CMK (cell line): ENCODE measurements around the gene USP48.
"Not testable (repeated sequence)": the region's sequence is repeated elsewhere in the genome, so short reads cannot be mapped to it uniquely, and the experiment has no call there.

ENCODE experiments used
- DNase-seq: peaks from one replicate; pipeline ENCODE4 v3.0.0-alpha.2; 2010; ENCODE audit warnings: low read depth

The USP48 gene, protein sequence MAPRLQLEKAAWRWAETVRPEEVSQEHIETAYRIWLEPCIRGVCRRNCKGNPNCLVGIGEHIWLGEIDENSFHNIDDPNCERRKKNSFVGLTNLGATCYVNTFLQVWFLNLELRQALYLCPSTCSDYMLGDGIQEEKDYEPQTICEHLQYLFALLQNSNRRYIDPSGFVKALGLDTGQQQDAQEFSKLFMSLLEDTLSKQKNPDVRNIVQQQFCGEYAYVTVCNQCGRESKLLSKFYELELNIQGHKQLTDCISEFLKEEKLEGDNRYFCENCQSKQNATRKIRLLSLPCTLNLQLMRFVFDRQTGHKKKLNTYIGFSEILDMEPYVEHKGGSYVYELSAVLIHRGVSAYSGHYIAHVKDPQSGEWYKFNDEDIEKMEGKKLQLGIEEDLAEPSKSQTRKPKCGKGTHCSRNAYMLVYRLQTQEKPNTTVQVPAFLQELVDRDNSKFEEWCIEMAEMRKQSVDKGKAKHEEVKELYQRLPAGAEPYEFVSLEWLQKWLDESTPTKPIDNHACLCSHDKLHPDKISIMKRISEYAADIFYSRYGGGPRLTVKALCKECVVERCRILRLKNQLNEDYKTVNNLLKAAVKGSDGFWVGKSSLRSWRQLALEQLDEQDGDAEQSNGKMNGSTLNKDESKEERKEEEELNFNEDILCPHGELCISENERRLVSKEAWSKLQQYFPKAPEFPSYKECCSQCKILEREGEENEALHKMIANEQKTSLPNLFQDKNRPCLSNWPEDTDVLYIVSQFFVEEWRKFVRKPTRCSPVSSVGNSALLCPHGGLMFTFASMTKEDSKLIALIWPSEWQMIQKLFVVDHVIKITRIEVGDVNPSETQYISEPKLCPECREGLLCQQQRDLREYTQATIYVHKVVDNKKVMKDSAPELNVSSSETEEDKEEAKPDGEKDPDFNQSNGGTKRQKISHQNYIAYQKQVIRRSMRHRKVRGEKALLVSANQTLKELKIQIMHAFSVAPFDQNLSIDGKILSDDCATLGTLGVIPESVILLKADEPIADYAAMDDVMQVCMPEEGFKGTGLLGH

DNA sequence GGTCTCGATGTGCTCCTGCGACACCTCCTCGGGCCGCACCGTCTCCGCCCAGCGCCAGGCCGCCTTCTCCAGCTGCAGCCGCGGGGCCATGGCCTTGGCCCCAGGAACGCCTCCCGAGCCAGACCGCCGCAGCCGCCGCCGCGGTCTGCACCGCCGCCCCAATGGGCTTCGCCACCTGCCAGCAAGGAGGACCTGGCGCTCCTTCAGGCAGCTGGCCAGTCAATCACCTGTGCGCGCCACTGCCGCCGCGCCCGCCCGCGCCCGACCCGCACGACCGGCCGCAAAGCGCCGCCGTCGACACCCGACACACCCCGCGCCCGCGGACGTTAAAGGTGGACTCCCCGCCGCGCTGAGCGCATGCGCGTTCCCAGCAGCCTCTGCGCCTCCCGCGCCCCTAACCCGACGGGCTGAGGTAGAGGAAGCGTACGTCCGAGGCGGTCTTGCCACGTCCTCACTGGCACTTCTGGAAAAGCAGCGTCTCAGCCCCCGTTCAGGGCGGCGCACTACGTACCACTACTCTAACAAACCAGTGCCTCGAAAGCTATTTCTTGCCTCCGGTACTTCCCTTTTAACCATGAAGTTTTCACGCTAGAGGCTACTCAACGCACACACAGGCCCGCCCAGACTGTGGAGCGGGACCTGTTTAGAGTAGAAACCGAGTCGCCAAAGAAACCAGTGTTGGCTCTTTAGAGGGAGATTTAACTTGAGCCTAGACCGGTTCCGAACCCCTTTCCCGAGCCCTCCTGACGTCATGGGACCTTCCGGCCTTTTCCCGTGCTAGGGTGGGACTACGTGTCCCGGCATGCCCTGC is at the start of gene USP48:
Gene USP48, minus strand, starts transcription at position 282 of the 811 bp plus-strand sequence. Its CDS starts 192 bp downstream, at position 90.
- peak; percentile 97 for DNase-seq

DNA sequence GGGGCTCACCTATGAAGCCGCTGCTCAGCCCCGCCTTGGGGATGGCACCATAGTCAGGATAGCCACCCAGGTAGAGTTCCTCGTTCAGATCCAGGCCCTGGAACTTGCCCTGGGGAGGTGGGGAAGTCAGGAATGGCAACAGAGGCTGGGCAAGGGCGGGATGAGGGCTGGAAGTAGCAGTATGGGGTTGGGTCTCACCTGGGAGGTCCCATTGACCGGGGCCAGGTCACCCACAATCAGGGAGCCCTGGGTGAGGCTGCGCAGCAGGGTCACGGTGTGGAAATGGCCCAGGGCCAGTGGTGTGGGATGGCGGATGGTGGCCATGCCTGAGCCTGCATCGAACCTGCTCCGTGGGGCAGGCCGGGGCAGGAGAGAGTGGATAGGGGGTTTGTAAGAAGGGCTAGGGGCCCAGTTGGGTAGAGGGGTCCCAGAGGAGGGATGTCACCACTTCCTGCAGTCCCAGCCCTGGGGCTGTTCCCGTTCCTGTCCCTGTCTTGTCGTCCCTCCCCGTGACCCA is 48.6 kb upstream of the USP48 start:
- DNase-seq = no peak

DNA sequence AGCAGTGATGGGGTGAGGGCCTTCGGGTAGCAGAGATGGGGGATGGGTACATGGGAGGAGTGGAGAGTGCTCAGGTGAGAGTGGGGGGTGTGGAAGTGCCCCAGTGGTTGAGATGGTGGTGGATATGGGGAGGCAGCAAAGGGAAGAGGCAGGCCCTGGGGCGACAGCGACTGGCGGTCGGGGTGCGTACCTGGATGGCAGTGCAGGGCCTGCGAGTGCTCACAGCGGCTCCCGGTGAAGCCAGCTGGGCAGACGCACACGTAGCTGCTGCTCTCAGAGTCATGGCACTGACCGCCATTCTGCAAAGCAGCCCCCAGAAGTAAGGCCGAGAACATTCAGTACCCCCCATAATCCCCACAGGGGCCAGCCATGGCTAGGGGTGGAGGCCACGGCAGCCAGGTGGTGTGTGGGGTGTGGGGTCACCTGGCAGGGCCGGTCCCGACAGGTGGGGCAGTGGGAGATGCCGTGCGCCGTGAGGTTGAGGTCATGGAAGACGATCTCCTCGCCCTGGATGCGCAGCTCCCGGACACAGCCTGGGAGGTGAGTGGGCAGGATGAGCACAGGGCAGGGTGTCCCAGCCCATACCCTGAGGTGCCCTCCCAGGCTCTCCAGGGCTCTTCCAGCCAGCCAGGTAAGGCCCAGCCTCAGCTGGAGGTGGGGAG is 48.0 kb upstream of the USP48 start:
- no peak for DNase-seq

DNA sequence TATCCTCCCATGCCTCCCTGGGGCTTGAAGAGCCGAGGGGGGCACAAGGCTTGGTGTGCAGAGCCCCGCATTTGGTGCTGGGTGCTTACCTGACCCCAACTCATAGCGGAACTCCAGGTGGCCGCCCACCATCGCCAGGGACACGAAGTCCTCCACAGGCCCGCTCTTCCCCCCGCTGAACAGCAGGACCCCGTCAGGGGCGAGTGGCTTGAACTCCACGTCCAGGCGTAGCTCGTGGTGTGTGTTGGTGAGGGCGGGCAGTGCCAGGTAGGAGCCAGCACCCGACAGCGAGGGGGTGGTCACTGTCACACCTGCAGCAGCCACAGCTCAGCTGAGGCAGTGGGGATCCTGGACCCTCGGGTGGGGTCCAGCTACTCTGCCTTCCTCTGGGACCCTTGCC is 46.3 kb upstream of the USP48 start:
- no peak for DNase-seq

DNA sequence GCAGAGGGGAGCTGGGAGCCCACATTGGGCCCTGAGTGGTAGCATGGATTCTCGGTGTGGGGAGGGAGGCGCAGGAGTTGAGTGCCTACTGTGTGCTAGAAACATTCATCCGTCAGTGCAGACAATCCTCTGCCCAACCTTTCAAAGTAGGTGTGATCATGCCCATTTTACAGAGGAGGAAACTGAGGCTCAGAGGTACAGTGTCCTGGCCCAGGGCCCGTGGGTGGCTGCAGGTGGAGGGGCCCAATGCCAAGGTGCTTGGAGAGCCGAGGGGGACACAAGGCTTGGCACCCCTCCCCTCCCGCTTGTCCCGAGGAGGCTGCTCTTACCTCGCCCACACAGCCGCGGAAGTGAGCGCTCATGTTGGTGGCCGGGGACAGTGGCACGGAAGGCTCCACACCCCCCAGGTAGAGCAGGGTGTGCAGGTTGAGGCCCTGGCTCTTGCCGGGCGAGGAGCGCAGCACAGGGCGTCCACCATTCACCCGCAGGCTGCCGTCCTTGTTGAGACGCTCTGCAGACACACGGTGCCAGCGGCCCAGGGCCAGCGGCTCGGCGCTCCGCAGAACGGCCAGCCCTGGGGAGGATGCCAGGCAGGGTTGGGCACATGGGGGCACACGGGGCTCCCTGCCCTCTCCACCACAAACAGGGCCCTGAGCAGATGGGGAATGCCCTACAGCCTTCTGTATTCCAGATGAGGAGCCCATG is 45.7 kb upstream of the USP48 start:
- no peak for DNase-seq

DNA sequence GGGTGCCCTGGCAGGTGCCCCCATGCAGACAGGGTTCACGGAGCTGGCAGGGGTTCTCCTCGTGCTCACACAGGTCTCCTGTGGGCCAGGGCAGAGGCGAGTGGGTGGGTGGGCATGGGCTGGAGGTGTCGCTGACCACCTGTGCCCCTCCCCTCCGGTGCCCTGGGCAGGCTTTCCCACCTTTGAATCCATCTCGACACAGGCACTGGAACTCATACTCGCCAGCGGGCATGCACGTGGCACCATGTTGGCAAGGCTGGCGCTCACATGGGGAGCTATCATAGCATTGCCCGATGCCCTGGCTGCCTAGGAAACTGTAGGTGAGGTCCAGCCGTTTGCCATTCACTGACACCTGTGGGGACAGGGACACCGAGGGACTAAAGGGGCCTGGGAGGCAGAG is 45.1 kb upstream of the USP48 start:
- no peak for DNase-seq

DNA sequence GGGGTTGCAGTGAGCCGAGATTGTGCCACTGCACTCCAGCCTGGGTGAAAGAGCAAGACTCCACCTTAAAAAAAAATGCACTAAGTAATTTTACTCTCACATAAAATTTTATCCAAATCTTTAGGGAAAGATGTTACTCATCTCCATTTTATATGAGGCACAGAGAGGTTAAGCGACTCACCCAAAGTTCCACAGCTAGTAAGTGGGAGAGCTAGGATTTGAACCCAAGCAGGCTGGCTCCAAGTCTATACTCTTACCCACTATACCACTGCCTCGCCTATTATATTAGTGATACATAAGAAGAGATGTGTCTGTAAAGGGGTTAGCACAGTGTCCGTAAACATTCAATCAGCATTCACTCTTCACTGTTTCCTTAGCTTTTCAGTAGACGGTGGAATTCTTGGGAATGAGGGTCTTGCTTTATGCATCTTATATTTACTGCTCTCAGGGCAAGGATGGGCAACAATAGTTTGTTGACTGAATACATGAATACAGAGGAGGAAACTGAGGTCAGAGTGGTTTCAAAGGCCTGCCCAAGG is 44.3 kb upstream of the USP48 start:
- no peak for DNase-seq

DNA sequence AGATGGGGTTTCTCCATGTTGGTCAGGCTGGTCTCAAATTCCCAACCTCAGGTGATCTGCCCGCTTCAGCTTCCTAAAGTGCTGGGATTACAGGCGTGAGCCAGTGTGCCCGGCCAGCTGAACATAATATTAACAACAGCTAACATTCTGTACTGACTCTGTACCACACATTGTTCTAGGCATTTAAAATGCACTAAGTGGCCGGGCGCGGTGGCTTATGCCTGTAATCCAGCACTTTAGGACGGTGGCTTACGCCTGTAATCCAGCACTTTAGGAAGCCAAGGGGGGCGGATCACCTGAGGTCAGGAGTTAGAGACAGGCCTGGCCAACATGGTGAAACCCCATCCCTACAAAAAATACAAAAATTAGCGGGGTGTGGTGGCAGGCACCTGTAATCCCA is 43.7 kb upstream of the USP48 start:
- not testable (repeated sequence) for DNase-seq

DNA sequence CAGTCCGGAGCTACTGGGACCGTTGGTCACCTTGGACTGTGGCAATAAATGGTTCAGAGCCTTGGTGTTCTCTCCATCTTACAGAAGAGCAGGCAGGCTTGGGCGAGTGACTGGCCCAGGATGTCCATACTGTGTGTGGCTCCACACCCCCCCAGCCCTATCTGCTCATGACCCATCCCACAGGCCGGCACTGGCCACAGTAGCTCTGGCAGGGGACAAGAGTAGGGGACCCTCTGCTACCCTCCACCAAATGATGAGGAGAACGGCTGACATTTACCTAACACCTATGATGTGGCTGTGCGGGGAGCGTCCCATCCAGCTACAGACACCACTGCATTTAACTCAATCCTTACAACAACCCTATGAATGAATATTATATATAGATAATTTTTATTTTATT is 42.4 kb upstream of the USP48 start:
- no peak for DNase-seq

DNA sequence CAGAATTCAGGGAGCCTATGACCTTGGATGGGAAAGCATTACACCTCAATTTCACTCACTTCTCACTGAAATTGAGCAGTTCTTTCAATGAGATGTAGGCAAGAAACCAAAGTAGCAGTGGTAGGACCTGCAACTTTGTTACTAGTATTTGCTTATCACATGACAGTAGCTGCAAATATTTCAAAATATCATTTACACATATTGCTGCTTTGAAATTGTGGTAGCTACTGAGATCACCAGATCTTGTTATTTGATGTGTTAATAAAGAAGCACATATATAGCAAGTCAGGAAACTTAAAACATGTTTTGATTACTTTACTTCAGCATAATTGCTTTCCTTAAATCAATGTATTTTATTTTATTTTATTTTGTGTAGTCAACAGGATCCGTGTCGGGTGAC is 42.0 kb upstream of the USP48 start:
- DNase-seq = no peak

DNA sequence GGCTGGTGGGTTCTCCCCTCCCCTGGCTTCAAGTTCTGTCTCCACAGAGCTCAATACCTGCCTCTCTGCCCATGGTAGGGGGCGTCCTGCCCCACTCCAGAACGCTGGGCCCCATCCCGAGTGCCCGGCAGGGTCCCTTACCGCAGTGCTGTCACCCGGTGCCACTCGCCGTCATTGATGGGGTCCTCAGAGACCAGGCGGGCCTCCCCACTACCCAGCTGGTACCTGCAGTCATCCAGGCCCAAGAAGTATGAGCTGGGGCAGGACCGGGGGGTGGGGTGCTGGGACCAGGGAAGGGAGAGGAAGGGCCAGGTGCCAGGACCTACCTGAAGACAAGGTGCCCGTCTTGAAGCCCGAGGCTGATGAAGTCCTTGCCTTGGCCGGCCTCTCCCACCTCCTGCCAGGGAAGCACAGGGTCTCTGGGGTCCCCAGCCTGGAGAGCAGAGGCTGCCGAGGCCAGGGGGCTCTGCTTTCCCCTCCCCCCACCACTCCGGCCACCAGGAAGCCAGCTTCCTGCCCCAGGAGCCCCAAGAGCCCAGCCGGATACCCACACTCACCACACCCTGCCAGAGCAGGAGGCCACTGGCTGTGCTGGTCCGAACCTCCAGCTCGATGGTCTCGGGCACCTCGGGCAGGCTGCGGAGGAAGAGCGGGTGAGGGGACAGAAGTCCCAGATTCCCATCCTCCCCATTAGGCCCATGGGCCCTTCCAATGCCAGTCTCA is 41.2 kb upstream of the USP48 start:
- peak; percentile 88 for DNase-seq

DNA sequence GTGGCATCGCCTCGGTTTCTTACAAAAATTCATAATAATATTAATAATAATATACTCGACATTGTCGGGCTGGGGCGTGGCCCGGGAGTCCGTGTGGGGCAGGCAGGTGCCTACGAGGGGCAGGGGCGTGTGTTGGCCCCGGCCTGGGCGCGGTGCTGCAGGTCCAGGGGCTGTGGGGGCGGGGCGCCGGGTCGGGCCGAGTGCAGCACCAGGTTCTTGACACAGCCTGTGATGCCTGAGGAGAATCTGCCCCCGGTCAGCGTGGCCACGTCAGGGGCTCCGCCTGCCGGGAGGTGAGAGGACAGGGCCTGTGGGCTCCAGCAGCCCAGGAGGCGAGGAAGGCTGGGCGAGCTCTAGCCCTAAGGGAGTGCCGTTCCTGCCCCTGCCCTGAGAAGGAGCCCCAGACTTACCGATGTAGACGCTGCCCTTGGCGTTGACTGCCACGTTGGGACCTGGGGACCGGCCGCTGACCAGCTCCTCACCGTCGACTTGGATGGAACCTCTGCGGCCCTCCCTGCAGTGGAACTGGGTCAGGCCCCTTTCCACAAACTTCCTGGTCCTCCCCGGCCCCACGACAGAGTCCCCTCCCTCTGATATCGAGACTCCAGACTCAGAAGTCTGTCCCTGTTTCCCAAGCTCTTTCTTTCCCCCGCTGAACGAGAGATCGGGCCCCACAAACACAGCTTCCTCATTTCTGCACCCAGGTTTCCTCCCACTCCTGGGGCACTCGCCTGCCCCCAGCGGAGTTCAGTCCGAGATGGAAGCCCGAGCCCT is 40.4 kb upstream of the USP48 start:
- DNase-seq = peak; percentile 60

DNA sequence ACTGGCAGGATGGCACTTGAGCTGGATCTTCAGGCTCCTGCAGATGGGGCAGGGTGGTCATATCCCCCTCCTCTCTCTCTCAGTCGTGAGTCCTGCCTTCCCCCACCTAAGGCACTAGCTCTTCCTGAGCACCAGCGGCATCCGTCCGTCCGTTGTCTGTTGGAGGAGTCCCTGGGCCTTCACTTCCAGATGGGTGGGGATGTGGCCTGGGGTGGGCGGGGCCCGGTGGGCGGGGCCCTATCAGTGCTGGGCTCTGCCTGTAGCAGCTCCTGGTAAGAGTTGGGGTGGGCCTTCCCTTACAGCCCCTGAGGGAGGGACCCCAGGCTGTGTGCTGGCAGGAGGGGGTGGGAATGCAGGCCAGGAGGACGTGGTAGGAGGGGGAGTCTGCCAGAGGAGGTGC is 39.4 kb upstream of the USP48 start:
- DNase-seq = peak; percentile 80

DNA sequence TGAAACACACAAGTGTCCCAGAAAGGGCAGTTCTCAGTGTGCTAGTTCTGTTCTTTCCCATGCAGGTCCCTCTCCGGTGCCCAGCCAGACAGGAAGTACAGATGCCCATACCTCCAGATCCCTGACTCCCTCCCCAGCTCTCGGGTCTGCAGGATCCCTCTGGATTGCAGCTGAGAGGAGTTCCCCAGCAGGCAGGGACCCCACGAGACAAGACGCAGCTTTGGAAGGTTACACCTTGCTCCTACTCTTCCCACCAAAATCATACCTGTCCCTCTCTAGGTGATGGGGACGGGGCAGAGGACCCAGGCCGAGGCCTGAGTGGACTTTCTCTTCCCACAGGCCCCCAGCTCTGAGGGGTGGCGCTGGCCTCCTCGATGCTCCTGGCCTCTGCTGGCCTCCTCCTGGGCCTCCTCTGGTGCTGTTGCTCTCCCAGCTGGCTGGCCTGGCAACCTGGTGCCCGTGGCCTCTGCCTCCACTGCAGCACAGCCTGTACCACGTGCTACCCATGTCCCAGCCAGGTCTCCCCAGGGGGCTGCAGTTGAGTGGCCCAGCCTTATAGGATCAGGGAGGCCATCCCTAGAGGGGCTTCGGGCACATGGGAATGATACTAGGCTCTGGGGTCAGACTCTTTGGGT is 38.6 kb upstream of the USP48 start:
- no peak for DNase-seq

DNA sequence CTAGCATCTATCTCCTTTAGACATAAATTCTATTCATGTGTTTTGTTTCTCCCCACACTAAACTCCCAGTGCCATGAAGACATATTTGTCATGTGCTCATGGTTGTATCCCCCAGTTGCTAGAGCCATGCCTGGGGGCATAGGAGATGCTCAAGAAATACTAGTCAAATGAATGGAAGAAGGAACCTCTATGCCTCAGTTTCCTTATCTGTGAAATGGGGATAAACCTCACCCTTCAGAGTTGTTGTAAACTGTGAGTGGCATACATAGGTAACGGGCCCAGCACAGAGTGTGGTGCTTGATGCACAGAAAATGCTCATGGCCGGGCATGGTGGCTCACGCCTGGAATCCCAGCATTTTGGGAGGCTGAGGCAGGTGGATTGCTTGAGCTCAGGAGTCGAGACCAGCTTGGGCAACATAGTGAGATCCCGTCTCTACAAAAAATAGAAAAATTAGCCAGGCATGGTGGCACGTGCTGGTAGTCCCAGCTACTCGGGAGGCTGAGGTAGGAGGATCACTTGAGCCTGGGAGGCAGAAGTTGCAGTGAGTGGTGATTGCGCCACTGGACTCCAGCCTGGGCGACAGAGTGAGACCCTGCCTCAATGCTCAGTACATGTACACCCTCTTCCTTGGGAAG is 37.8 kb upstream of the USP48 start:
- DNase-seq = no peak

DNA sequence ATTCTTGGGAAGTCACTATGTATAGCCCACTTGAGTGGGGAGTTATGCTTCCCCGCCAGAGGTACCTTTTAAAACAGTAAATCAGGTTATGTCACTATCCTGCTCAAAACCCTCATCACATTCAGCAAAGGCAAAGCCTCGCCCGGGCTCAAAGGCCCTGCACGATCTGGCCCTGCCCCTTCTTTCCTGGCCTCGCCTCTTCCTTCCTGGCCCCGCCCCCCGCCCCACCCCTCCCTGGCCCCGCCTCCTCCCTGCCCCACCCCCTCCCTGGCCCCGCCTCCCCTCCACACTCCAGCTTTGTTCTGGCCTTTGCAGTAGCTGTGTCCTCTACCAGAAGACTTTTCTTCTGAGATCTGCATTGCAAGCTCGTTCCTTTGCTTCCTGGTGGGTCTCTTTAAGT is 35.7 kb upstream of the USP48 start:
- peak; percentile 40 for DNase-seq

DNA sequence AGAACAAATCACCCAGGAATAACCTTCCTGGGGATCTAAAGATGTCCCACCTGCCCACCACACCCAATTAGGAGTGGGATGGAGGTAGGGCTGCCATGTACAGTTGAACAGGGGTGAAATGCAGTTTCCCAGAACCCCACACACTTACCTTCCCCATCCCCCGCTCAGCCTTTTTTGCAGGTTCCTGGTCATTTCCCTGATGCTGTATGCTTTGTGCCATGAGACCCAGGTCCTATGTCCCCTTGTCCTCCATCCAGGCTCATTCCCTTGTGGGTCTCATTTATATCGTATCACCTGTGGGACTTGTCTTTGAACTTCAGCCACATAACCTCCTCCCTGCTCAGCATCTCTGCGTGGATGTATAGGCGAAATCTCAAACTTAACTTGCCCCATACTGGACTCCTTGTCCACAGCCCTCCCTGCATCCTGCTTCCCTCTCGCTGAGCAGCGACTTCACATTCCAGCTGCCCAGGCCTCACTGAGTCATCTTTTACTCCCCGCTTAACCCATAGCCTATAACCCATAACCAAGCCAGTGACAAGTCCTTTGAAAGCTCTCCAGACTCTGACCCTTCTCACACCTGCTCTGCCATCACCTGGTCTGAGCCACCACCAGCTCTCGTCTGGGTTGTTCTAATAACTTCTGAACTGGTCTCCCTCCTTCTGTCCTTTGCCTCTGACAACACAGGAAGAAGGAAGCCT is 33.8 kb upstream of the USP48 start:
- no peak for DNase-seq
